ENCODE measurements around the gene NRIP1.

The NRIP1 gene

DNA sequence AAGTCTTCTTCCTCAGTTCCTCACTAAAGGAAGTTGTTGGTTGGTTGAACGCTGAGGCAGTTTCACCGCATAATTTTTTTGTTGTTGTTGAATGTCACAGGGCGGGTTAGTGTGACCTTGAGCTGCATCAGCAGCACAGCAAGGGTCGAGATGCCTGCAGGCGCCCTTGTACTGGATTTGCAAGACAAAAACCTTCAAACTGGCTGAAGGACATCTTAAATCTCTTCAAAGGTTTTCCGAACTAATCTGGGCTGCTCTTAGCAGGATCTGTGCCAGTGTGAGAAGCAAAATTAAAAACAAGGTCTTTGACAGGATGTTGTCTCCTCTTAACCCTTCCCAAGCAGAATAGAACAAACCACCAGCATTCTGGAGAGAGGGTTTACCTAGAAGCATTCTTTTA is 59.4 kb downstream of the NRIP1 start:
- DNase-seq: no peak

DNA sequence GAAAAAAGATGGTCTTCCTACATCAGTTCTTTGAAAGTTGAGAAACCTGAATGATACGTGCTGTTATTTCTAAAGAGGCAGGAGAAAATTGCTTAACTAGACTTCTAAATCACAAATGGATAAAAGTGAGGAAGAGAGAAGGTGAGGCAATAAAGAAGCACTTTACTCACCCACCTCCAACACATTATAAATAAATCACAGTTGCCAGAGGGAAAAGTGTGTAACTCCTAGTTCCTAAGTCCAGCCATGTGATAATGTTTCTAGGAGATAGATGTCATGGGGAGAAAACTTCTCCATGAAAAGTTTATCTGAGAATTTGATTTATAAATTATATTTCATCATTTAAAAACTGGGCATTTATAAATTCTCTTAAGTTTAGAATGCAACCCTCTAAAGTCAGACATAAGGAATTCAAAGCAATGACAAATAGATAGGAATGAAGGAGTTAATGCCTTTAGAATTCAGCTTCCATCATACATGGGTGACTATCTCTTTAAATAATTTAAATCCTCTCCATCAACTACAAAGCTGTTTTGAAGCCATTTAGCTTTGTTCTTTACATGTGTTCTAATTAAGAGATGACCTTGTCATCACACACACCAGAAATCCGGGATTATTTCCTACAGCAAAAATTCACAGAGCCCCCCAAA is 60.0 kb downstream of the NRIP1 start:
- no peak for DNase-seq

DNA sequence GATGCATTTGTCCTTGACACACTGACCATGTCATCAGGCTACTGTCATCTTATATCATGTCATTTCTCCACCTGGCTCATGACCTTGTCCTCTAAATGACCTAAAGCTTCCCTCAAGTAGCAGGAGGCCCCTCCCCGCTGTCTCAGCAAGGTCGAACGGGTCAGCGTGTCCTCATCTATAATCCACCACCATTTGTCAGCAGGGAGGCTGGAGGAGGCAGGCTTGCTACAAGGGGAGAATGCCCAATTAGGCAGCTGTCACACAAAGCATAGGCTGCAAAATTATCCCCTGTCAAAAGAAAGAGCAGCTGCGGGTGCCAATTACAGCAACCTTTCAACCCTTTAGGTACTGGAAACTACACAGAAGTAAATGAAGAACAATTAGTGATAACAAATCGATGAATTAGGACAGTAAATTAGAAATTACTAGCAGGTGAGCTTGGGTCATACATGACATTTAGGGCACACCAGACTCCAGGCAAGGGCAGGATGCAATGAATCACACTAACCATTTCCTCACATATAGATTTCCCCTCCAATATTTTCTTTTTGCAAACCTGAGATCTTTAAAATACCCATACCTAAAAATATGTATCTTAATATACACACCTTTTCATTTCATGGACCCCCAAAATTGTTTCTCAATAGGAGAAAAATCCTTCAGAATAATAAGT is 61.2 kb downstream of the NRIP1 start:
- no peak for DNase-seq

DNA sequence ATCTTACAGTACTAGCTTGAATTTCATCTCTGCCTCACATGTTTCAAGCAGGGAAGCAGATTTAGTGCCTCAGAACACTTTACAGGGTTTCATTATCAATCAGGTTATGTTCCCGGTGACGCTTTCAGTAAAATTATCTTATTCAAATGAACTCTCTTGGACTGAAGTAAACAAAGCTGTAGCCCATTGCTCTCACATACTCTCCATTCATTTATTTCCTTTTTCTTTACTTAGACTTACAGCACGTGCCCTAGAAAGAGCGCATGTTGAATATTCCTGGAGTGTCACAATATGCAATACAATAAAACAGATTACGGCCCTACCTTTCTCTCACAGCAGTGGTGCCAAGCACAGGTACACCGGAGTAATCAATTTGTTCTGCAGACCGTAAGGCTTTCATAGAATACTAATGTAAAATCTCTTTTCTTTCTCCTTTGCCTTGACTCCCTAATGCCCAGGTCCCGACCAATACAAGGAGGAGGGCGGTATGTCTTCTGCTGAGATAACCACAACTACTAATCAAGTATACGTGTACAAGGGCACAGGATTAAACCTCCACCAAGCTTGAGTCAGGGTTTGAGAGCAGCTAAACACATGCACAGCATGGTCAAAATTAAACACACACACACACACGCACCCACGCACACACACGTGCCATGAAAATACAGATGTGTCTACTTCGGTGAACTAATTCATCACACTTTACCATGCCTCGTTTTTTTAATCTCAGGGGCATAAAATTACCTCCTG is 62.8 kb downstream of the NRIP1 start:
- no peak for DNase-seq

DNA sequence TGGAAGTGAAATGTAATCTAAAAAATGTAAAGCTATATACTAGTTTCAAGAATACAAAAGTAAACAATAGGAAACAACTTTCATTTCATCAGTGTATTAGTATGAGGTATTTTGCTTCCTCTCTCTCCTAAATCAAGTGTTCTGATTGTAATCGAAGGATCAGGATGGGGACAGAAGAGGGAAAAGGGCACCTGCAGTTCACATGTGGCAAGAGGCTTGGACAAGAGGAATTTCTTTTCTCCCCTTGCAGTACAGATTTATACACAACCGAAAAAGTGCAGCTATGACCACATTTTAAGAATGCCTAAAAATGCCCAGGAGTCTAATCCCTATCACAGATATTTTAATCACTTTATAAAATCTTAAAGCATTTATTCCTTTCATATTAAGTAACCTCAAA is 63.7 kb downstream of the NRIP1 start:
- no peak for DNase-seq

DNA sequence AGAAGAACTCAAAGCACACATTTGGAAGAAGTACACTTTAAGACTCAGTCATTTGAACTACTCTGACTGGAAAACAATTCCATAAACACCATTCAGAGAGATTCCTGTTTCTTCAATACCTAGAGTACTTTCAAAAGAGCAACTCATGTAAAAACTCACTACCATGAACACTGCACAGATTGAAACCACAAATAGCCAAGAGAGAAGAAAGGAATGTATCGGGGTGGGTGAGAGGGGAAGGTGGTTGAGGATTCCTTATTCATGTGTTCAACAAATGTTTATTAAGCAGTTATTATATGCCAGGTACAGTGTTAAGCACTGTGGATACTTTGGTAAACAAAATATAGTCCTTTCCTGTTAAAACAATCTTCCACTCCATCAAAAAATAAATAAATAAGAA is 64.7 kb downstream of the NRIP1 start:
- DNase-seq: no peak

DNA sequence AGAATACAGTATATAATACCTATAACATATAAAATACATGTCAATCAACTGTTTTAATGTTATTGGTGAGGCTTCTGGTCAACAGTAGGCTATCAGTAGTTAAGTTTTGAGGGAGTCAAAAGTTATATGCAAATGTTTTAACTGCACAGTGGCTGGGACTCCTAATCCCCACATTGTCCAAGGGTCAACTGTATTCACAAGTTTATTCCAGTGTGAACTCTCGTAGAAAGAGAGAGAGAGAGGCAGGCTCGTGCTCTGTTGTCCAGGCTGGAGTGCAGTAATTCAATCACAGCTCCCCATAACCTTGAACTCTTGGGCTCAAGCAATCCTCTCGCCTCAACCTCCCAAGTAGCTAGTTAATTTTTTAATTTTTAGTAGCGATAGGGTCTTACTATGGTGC is 66.0 kb downstream of the NRIP1 start:
- no peak for DNase-seq

DNA sequence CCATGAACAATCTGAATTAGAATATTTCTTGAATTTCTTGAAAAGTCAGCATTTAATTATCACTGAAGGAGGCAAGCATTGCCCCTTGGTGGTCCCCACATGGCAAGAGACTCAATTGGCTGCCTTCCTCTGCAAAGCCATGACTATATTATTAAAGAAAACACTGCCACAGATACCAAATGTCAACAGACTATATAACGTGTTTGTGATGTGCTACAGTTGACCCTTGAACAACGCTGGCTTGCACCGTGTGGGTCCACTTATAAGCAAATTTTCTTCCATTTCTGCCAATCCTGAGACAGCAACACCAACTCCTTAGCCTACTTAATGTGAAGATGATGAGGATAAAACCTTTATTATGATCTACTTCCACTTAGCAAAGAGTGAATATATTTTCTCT is 66.5 kb downstream of the NRIP1 start:
- no peak for DNase-seq

DNA sequence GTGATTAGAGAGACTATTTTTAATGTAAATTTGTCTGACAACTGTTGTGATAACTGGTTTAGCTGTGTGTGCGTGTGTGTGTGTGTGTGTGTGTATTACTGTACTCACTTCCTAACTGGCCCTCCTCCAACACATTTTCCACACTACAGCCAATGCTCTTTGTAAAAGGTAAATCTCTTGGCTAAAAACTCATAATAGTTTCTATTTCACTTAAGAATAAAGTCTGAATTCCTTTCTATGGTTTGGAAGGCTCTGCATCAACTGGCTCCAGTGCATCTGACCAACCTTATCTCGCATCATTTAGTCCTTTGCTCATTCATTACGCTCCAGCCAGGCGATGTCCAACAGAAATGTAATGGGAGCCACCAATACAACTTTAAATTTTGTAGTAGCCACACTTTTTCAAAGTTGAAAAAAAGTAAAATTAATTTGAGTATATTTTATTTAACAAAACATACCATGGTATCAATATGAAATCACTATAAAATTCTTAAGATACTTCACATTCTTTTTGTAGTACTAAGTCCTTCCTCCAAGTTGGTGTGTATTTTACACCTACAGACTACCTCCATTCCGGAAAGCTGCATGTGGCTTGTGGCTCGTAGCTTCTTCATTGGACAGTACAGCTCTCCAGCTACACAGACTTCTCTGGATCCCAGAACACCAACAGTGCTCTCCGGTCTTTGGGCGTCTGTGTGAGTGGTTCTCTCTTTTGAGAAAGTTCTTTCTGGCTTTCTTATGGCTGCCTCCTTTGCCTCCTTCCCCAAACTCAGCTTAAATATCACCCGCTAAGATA is 68.9 kb downstream of the NRIP1 start:
- DNase-seq: no peak

DNA sequence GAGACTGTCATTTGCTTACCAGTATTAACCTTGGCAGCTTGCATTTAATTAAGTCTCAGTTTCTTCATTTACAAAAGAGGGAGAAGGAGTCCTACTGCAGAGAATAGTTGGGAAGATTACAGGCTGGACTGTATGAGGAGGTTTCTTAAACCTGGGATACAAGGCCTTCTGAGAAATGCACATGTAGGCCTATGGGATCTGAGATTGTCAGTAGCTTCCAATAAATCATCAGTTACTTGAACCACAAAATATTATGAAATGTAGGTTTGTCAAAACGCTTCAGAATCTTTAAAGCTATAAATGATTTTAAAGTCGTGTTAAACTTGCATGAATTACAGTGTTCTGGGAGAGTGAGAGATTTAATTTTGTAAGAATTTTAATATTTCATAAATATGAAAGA is 69.6 kb downstream of the NRIP1 start:
- no peak for DNase-seq

DNA sequence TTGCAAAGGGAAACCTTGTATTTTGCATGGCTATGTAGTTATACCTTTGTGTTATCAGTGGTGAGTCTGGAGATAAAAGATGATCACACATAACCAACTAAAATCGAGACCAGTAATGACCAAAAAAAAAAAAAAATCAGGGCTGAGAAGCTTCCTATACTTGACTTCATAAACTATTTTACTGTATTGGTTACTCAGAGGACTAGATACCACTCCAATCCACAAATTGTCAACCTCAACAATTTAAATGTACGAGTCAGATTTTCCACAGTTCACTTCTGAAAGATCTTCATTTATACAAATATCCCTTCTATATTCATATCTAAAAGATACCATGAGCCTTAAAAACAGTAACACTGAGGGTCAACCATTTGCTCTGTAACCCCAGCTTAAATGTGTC is 71.7 kb downstream of the NRIP1 start:
- DNase-seq: no peak

DNA sequence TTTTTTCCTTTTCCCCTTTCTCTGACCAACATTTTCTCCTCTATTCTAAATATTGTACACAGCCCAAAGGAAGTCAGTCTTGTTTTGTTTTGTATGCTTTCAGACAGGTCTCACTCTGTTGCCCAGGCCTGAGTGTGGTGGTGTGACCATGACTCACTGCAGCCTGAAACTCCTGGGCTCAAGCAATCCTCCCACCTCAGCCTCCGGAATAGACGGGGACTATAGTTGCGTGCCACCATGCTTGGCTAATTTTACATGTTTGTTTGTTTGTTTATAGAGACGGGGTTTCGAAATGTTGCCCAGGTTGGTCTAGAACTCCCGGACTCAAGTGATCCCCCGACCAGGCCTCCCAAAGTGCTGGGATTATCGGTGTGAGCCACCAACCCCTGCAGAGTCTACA is 72.8 kb downstream of the NRIP1 start:
- no peak for DNase-seq

DNA sequence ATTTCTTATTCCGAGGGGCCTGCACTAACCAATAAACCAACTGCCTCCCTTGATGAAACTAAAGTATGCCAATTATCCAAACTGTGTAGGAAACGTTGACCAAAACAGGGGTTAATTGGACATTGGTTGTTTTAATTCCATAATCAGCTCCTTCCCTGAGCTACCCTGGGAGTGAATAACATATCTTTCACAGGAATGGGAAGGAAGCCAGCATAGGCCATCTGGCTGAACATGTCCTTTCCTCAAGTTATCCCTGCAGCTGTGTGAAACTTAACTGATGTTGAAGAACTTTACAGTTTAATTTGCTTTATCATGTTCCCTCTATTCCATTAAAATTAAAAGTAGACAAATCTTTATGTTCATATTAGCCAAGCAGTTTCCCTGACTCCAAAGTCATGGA is 75.4 kb downstream of the NRIP1 start:
- DNase-seq: no peak

DNA sequence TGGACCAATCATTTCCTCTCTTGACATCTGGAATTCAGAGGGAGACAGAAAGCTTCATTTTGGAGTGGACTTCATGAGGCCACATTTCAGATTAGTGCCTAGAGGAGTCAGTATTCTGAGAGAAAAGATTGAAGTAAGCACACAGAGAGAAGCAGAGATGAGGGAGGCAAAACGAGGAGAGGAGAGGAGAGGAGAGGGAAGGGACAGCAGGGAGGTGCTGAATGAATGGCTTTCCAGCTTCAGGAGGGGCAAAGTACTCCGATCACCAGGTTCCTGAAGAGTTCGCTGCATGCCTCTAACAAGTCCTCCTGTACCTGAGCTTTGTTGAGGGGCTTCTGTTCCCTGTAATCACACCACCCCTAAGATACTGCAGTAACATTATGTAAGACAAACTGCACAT is 76.0 kb downstream of the NRIP1 start:
- no peak for DNase-seq

DNA sequence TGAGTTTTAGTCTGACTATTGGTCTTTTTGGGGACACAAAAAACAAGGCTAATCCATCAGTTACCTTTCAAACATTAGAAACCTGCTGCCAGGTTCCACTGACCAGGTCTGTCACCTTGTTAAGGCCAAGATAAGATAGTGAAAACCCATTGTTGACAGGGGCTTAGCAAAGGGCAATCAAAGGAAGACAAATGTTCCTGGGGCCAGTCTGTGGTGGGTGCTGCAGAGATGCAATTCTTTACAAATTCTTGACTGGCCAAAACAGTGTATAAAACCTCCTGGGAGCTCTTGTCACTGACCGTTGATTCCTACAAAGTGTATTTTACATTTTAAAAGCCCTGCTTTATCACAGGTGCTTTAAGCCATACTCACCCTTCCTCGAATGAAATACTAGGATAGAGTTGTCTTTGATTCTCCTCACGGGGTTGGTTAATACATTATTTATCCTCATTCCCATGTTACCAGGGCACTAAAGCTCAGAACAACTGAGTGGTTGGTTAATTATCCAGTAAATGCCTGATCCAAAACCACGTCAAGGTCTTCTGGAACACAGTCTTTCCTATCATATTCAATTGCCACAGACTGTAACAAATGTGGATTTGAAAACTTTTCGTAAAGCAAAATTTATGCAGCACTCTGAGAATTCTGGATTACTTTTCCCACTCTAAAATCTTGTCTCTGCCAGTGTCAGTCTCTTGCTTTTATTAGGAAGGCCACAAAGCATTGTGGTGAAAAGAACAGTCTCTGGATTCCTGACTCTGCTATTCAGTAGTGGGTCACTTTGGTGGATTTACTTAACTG is 77.2 kb downstream of the NRIP1 start:
- no peak for DNase-seq

DNA sequence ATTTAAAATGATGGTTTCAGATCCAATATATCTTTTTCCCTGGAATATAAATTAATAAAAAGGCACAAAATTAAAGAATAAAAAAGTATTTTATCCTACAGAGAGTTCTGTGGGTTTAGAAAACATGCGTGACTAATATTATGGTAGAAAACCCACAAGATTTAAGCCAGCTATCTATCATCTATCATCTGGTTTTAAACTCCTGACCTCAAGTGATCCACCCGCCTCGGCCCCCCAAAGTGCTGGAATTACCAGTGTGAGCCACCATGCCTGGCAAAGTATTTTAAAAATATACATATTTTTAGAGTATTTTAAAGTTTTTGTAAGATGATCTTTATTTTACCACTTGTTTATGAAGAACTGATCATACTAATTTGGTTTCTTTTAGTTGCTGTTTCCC is 79.5 kb downstream of the NRIP1 start:
- no peak for DNase-seq

DNA sequence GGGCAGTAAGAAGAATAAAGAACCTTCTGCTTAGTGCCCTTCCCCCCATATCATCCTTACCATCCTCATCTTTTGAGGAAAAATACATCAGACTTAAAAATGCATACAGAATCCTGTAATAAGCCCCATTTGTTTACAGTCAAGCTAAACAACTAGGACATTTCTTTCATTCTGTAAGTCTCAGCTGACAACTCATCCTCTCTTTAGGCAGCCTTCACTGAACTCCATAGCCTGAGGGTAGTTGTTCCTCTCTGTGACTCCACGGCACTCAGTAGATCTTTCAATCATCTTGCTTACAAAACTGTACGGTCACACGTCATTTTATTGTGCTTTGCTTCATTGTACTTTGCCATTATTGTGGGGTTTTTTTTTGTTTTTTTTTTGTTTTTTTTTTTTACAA is 82.5 kb downstream of the NRIP1 start:
- no peak for DNase-seq

DNA sequence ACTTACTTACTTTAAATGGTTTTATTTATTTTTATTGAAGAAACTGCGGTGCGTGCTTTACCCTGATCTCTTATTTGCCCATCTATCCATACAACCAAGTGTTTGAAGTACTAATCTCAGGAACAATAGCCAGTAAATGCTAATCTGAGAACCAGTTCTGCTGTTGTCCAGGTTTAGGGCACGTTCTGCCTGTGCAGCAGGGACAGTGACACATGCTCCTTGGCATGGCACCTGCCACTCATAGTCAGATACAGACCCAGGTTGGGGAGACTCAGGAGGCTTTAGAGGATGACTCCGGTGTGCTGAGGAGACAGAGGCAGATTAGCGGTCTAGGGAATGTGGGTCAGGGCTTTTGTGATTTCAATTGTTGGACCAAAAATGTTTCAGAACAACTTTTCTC is 83.6 kb downstream of the NRIP1 start:
- DNase-seq: no peak

DNA sequence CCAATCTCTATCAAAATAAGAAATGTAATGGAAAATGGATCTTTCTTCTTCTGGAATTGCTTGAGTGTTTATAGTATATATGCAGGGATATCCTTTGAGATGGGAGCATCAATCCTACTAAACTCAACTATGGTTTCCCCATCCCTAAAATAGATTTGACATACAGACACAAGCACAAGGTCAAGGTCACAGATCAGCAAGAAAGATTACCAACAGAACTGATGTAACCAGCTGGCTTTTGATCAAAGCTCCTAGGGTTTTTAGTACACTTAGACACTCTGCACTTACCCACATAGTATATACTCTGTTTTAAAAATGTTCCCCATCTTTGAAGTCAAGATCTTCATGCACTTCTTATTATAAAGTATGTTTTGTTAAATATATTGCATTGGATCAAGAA is 85.5 kb downstream of the NRIP1 start:
- no peak for DNase-seq

DNA sequence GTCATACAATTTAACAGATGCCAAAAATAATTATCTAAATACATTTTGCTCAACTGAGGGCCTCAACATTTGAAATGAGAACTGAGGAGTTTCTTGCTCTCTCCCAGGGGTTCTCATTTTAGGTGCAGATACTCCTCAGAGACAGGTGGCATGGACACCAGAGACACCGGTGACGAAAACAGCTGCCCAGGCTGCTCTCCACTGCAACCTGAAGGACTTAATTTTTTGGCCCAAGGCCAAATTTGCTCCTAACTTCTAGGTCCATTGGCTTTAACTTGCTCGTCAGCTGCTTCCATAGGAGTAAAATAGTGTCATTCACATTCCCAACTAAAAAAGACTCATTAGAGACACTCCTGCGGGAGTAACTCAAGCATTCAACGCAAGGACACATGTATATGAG is 87.0 kb downstream of the NRIP1 start:
- DNase-seq: no peak

DNA sequence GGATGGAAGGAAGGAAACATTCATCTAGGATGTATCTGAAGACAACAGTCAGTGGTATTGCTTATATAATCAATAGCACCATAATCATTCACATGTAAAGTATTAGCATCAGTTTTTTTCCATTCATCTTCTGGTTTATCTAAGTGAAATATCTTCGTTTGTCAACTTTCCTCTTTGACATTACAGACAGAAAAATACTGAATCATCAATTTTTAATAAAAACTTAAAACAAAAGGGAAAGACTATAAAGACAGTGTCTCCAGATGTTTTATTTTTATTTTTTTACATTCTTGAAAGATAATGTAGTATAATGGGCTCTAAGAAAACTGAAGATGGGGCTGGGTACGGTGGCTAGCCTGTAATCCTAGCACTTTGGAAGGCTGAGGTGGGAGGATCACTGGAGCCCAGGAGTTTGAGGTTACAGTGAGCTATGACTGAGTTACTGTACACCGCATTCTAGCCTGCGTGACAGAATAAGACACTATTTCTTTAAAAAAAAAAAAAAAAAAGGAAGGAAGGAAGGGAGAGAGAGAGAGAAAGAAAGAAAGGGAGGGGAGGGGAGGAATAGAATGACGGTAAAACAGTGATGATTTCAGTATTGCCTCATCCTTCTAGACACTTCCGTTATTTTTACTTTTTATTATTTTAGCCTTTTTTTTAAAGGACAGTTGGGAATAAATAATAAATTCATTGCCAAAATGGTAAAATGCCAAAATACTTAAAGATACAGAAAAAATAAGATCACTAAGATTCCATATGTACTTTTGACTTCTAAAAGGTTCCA is 89.5 kb downstream of the NRIP1 start:
- no peak for DNase-seq

DNA sequence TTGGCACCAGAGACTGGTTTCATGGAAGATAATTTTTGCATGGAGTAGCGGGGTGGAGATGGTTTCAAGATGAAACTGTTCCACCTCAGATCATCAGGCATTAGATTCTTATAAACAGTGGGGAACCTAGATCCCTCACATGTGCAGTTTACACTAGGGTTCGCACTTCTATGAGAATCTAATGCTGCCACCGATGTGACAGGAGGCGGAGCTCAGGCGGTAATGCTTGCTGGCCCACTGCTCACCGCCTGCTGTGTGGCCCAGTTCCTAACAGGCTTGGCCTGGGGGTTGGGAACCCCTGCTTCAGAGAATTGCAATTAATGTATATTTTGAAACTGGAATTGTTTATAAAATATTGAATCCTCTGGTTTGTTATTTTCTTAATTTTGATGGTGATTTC is 92.1 kb downstream of the NRIP1 start:
- no peak for DNase-seq
